ENCODE data around the gene ZNF565. TPM values are rescaled to one million over a fixed set of nuclear protein-coding genes. Genes with fewer than 3 reads are reported as not detected.

Gene ZNF565
- total and polyA plus RNA-seq, 5 donors from 2014 or later, result 1.0 to 5.7 (median 2.8) TPM

DNA sequence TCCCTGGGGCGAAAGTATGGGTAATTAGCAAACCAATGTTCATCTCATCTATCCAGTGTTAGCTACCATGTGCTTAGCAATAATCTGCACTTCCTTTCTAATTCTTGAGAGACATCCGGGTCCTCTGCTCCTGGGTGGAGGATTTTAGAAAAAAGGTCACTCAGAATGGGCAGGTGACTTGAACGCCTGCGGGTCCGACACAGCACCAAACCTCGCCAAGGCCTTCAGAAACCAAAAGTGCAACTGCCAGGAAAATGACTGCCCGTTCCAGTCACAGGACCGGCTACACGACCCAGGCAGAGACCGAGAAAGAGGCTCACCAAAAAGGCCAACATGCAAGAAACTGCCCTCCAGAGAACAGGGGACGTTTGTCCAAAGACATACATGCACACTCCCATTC lies 40.4 kb upstream of the ZNF565 start:
- H3K27me3 ChIP-seq (ENCODE audit: control insufficient read depth, insufficient read depth, low read length), result no peaks in the 10 kb centered on the region
- H3K4me1 ChIP-seq (ENCODE audit: control insufficient read depth, insufficient read depth, low read length, poor library complexity, severe bottlenecking), result no peaks in the 10 kb centered on the region
- H3K4me3 Mint-ChIP-seq, result no peak overlapping the region
- no peaks in the 10 kb centered on the region for H3K27me3 Mint-ChIP-seq
- peaks cover 4% of the 10 kb centered on the region for H3K36me3 Mint-ChIP-seq
- no peak for DNase-seq
- H3K9me3 ChIP-seq (ENCODE audit: control insufficient read depth in 2 of 2, low read length in 2 of 2), result peaks cover 0 to 23% of the 10 kb centered on the region in 2 experiments
- H3K27ac Mint-ChIP-seq, result no peak overlapping the region
- no peak overlapping the region for H3K4me3 ChIP-seq (ENCODE audit: low read depth, low read length)
- no peak overlapping the region for H3K27ac ChIP-seq (ENCODE audit: insufficient read depth, low read length, poor library complexity, severe bottlenecking)
- H3K4me1 Mint-ChIP-seq, result peaks cover 0 to 3% (median 0%) of the 10 kb centered on the region in 4 donors
- no peaks in the 10 kb centered on the region for H3K36me3 ChIP-seq (ENCODE audit: control insufficient read depth, insufficient read depth, low read length)
- H3K9me3 Mint-ChIP-seq, result peaks cover 0 to 22% (median 14%) of the 10 kb centered on the region in 7 donors
- no peak for ATAC-seq (ENCODE audit: low read depth in 2 of 2)

DNA sequence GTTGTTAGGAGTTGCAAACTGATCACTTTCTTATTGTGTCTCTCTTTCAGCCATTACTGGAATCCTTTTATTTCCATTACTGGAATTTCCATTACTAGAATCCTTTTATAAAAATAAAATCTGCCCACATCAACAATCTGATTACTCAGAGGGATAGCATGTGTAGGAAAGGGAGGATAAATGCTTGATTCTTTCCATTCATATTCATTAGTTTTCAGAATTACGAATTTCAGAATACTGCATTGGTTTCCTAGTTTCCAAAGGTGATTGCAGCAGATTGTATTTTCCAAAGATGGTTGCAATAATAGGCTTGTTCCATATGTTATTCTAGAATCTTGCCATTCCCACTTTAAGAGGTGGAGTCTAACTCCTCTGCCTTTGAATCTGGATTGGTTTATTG lies 37.6 kb upstream of the ZNF565 start:
- Histone ChIP-seq H3K9me3 (ENCODE audit: control insufficient read depth in 2 of 2, low read length in 2 of 2) (peaks cover 3 to 23% of the 10 kb centered on the region in 2 experiments), H3K27me3 (ENCODE audit: control insufficient read depth, insufficient read depth, low read length) (no peaks in the 10 kb centered on the region), H3K4me3 (ENCODE audit: low read depth, low read length) (no peak overlapping the region), H3K27ac (ENCODE audit: insufficient read depth, low read length, poor library complexity, severe bottlenecking) (no peak overlapping the region), H3K36me3 (ENCODE audit: control insufficient read depth, insufficient read depth, low read length) (no peaks in the 10 kb centered on the region), H3K4me1 (ENCODE audit: control insufficient read depth, insufficient read depth, low read length, poor library complexity, severe bottlenecking) (no peaks in the 10 kb centered on the region)
- no peak overlapping the region for H3K27ac Mint-ChIP-seq
- H3K36me3 Mint-ChIP-seq, result peaks cover 4% of the 10 kb centered on the region
- H3K4me3 Mint-ChIP-seq, result no peak overlapping the region
- peaks cover 0 to 25% (median 16%) of the 10 kb centered on the region in 7 donors for H3K9me3 Mint-ChIP-seq
- no peaks in the 10 kb centered on the region for H3K4me1 Mint-ChIP-seq
- ATAC-seq (ENCODE audit: low read depth in 2 of 2) (no peak), DNase-seq (no peak)
- no peaks in the 10 kb centered on the region for H3K27me3 Mint-ChIP-seq

DNA sequence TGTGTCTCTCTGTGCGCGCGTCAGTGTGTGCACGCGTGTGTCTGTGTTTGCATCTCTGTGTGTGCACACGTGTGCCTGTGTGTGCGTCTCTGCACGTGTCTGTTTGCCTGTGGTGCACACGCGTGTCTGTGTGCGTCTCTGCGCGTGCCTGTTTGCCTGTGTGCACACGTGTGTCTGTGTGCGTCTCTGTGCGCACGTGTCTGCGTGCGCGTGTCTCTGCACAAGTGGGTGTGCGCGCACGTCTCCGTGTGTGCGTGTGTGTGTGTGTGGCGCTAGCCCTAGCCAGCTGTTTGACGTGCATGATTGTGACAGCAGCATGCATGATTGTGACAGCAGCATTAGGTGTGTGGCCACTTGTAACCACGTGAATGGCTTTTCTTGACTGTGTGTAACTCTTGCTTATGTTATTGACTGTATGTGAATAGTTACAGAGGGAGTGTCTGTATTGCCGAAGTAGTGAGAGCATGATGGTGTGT lies 31.6 kb upstream of the ZNF565 start:
- ATAC-seq (ENCODE audit: low read depth in 2 of 2) (no peak), DNase-seq (no peak)
- H3K36me3 Mint-ChIP-seq, result no peaks in the 10 kb centered on the region
- H3K4me1 Mint-ChIP-seq, result peaks cover 0 to 7% (median 0%) of the 10 kb centered on the region in 4 donors
- Histone ChIP-seq H3K27ac (ENCODE audit: insufficient read depth, low read length, poor library complexity, severe bottlenecking) (no peak overlapping the region), H3K9me3 (ENCODE audit: control insufficient read depth in 2 of 2, low read length in 2 of 2) (peaks cover 14 to 65% of the 10 kb centered on the region in 2 experiments), H3K4me1 (ENCODE audit: control insufficient read depth, insufficient read depth, low read length, poor library complexity, severe bottlenecking) (no peaks in the 10 kb centered on the region), H3K36me3 (ENCODE audit: control insufficient read depth, insufficient read depth, low read length) (no peaks in the 10 kb centered on the region), H3K27me3 (ENCODE audit: control insufficient read depth, insufficient read depth, low read length) (no peaks in the 10 kb centered on the region), H3K4me3 (ENCODE audit: low read depth, low read length) (no peak overlapping the region)
- no peaks in the 10 kb centered on the region for H3K27me3 Mint-ChIP-seq
- peak overlapping the region in 1 of 4 donors; percentile 67 for H3K4me3 Mint-ChIP-seq
- no peak overlapping the region for H3K27ac Mint-ChIP-seq
- H3K9me3 Mint-ChIP-seq, result peaks cover 0 to 45% (median 15%) of the 10 kb centered on the region in 7 donors

DNA sequence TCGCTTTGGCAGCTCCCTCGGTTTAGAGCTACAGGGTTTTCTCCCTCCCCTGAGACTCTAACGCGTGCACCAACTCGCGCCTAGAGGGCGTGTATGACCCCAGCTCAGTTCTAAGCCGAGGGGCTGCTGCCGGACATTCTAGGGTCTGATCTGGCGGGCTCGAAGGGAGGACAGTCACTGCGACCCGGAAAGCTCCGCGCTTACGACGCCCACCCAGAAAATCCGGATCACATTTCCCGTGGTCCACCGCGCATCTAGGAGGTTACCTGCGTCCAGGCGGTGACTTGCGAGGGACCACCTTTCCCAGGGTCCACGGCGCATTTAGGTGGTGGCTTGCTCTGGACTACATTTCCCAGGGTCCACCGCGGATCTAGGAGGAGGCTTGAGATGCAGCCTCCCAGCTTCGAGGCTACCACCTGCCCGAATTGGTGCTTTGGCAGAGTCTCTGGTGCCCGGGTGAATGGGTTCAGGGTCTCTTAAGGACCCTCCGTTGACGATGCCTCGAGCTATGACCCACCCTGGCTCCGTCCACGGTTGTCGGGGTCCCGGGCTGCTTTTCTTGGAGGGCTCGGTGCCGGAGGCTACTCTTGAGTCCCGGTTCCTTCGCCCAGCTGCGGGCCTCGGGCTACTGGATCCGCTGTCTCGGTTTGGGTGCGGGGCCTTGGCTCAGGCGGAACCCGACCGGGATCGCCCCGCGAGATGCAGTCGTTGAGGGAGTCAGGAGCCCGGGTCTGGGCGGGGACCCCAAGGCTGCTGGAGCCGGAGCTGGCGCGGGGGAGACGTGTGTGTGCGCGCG lies 30.9 kb upstream of the ZNF565 start:
- Histone ChIP-seq H3K36me3 (ENCODE audit: control insufficient read depth, insufficient read depth, low read length) (no peaks in the 10 kb centered on the region), H3K4me1 (ENCODE audit: control insufficient read depth, insufficient read depth, low read length, poor library complexity, severe bottlenecking) (no peaks in the 10 kb centered on the region), H3K4me3 (ENCODE audit: low read depth, low read length) (no peak overlapping the region), H3K27ac (ENCODE audit: insufficient read depth, low read length, poor library complexity, severe bottlenecking) (no peak overlapping the region), H3K27me3 (ENCODE audit: control insufficient read depth, insufficient read depth, low read length) (no peaks in the 10 kb centered on the region), H3K9me3 (ENCODE audit: control insufficient read depth in 2 of 2, low read length in 2 of 2) (peaks cover 17 to 72% of the 10 kb centered on the region in 2 experiments)
- peaks cover 0 to 7% (median 0%) of the 10 kb centered on the region in 4 donors for H3K4me1 Mint-ChIP-seq
- H3K27me3 Mint-ChIP-seq, result no peaks in the 10 kb centered on the region
- H3K27ac Mint-ChIP-seq, result no peak overlapping the region
- DNase-seq (no peak), ATAC-seq (ENCODE audit: low read depth in 2 of 2) (no peak)
- H3K4me3 Mint-ChIP-seq, result peak overlapping the region in 1 of 4 donors; percentile 43
- peaks cover 0 to 45% (median 20%) of the 10 kb centered on the region in 7 donors for H3K9me3 Mint-ChIP-seq
- no peaks in the 10 kb centered on the region for H3K36me3 Mint-ChIP-seq

DNA sequence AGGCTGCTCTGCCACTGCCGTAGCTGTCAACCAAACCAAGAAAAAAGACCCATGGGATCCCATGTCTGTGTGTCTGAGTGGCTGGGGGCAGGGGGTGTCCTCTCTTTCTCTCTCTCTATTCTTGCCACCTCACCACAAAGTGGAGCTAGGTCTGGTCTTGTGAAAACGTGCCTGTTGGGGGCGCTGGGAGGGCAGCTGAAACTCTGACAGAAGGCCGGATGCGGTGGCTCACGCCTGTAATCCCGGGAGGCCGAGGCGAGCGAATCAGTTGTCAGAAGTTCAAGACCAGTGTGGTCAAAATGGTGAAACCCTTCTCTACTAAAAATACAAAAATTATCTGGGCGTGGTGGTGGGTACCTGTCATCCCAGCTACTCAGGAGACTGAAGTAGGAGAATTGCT lies 29.6 kb upstream of the ZNF565 start:
- ATAC-seq (ENCODE audit: low read depth in 2 of 2) (no peak), DNase-seq (no peak)
- H3K36me3 Mint-ChIP-seq, result peaks cover 3% of the 10 kb centered on the region
- Histone ChIP-seq H3K27me3 (ENCODE audit: control insufficient read depth, insufficient read depth, low read length) (no peaks in the 10 kb centered on the region), H3K9me3 (ENCODE audit: control insufficient read depth in 2 of 2, low read length in 2 of 2) (peaks cover 26 to 85% of the 10 kb centered on the region in 2 experiments), H3K4me3 (ENCODE audit: low read depth, low read length) (no peak overlapping the region), H3K27ac (ENCODE audit: insufficient read depth, low read length, poor library complexity, severe bottlenecking) (no peak overlapping the region), H3K36me3 (ENCODE audit: control insufficient read depth, insufficient read depth, low read length) (peaks cover under 1% of the 10 kb centered on the region), H3K4me1 (ENCODE audit: control insufficient read depth, insufficient read depth, low read length, poor library complexity, severe bottlenecking) (no peaks in the 10 kb centered on the region)
- H3K4me1 Mint-ChIP-seq, result peaks cover 0 to 7% (median 0%) of the 10 kb centered on the region in 4 donors
- no peak overlapping the region for H3K4me3 Mint-ChIP-seq
- H3K27ac Mint-ChIP-seq, result no peak overlapping the region
- H3K27me3 Mint-ChIP-seq, result no peaks in the 10 kb centered on the region
- H3K9me3 Mint-ChIP-seq, result peaks cover 3 to 54% (median 29%) of the 10 kb centered on the region in 7 donors

GRCh38 chr19:36236946-36237310 lies 22.5 kb upstream of the ZNF565 start:
- ATAC-seq (ENCODE audit: low read depth in 2 of 2) (no peak), DNase-seq (no peak)
- Mint-ChIP-seq H3K27me3 (no peaks in the 10 kb centered on the region), H3K9me3 (peaks cover 1 to 75% (median 35%) of the 10 kb centered on the region in 7 donors), H3K4me3 (no peak overlapping the region), H3K4me1 (peaks cover 0 to 5% (median 0%) of the 10 kb centered on the region in 4 donors), H3K36me3 (peaks cover 64% of the 10 kb centered on the region), H3K27ac (no peak overlapping the region)
- no peak overlapping the region for H3K27ac ChIP-seq (ENCODE audit: insufficient read depth, low read length, poor library complexity, severe bottlenecking)
- no peaks in the 10 kb centered on the region for H3K4me1 ChIP-seq (ENCODE audit: control insufficient read depth, insufficient read depth, low read length, poor library complexity, severe bottlenecking)
- H3K36me3 ChIP-seq (ENCODE audit: control insufficient read depth, insufficient read depth, low read length), result peaks cover 58% of the 10 kb centered on the region
- peaks cover 70 to 99% of the 10 kb centered on the region in 2 experiments for H3K9me3 ChIP-seq (ENCODE audit: control insufficient read depth in 2 of 2, low read length in 2 of 2)
- no peaks in the 10 kb centered on the region for H3K27me3 ChIP-seq (ENCODE audit: control insufficient read depth, insufficient read depth, low read length)
- H3K4me3 ChIP-seq (ENCODE audit: low read depth, low read length), result no peak overlapping the region

DNA sequence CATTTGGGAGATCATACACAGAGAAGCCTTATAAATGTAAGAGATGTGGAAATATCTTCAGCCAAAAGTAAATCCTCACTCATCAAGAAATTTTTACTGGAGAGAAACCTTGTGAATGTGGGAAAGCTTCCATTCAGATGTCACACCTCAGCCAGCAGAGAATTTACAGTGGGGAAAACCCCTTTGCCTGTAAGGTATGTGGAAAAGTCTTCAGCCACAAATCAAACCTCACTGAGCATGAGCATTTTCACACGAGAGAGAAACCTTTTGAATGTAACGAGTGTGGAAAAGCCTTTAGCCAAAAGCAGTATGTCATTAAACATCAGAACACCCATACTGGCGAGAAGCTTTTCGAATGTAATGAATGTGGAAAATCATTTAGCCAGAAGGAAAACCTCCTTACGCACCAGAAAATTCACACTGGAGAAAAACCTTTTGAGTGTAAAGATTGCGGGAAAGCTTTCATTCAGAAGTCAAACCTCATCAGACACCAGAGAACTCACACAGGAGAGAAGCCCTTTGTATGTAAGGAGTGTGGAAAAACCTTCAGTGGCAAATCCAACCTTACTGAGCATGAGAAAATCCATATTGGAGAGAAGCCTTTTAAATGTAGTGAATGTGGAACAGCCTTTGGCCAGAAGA lies 22.0 kb upstream of the ZNF565 start:
- no peak overlapping the region for H3K4me3 Mint-ChIP-seq
- peaks cover 66% of the 10 kb centered on the region for H3K36me3 Mint-ChIP-seq
- no peaks in the 10 kb centered on the region for H3K4me1 ChIP-seq (ENCODE audit: control insufficient read depth, insufficient read depth, low read length, poor library complexity, severe bottlenecking)
- no peak for ATAC-seq (ENCODE audit: low read depth in 2 of 2)
- peaks cover 63% of the 10 kb centered on the region for H3K36me3 ChIP-seq (ENCODE audit: control insufficient read depth, insufficient read depth, low read length)
- H3K27me3 Mint-ChIP-seq, result no peaks in the 10 kb centered on the region
- H3K27ac Mint-ChIP-seq, result no peak overlapping the region
- H3K27me3 ChIP-seq (ENCODE audit: control insufficient read depth, insufficient read depth, low read length), result no peaks in the 10 kb centered on the region
- DNase-seq, result no peak
- H3K4me3 ChIP-seq (ENCODE audit: low read depth, low read length), result no peak overlapping the region
- H3K9me3 Mint-ChIP-seq, result peaks cover 1 to 72% (median 35%) of the 10 kb centered on the region in 7 donors
- peaks cover 72 to 100% of the 10 kb centered on the region in 2 experiments for H3K9me3 ChIP-seq (ENCODE audit: control insufficient read depth in 2 of 2, low read length in 2 of 2)
- peaks cover 0 to 5% (median 0%) of the 10 kb centered on the region in 4 donors for H3K4me1 Mint-ChIP-seq
- no peak overlapping the region for H3K27ac ChIP-seq (ENCODE audit: insufficient read depth, low read length, poor library complexity, severe bottlenecking)
